ENCODE data around the gene HSPA5.
"Not testable (repeated sequence)": the region's sequence is repeated elsewhere in the genome, so short reads cannot be mapped to it uniquely, and the experiment has no call there.

Gene HSPA5

DNA sequence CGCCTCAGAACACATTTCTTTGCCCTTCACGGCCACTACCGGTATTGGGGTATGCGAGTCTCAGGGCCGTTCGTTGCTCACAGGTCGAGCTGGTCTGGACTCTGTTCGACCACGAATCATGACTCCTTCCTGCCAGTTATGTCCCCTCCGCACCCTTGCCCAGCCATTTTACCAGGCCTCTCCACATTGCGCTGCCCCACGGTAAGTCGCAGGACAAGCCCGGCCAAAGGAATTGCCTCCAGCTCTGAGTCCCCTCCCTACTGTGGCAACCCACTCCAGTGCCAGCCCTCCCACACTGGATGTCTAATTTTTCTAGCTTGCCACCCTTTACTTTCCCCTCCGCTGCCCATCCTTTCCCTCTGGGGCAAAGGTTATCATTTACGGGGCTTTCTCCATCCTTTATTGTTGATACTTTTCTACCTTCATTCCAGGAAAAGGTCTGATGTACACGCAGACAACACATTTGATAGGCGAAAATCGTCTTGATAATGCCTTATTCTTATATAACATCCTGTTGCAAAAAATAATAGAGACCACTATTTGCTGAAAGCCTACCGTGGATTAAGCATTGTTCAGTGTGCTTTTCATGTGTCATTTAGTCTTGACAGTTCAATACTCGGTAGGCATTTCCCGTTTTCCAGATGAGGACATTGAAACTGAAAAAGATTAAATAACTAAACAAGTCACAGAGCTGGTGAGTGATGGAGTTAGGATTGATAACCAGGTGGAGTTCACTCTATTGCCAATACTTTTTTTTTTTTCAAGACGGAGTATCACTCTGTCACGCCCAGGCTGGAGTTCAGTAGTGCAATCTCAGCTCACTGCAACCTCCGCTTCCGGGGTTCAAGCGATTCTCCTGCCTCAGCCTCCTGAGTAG is 958 bp upstream of the HSPA5 start:
- peak; percentile 21 for DNase-seq

DNA sequence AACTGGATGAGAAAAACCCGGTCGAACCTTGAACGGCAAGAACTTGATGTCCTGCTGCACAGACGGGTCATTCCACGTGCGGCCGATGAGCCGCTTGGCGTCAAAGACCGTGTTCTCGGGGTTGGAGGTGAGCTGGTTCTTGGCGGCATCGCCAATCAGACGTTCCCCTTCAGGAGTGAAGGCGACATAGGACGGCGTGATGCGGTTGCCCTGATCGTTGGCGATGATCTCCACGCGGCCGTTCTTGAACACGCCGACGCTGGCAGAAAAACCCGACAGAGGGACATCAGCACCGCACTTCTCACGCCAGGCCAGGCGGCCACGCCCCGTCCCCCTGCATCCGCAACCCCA is 519 bp downstream of the HSPA5 start:
- peak; percentile 19 for DNase-seq

DNA sequence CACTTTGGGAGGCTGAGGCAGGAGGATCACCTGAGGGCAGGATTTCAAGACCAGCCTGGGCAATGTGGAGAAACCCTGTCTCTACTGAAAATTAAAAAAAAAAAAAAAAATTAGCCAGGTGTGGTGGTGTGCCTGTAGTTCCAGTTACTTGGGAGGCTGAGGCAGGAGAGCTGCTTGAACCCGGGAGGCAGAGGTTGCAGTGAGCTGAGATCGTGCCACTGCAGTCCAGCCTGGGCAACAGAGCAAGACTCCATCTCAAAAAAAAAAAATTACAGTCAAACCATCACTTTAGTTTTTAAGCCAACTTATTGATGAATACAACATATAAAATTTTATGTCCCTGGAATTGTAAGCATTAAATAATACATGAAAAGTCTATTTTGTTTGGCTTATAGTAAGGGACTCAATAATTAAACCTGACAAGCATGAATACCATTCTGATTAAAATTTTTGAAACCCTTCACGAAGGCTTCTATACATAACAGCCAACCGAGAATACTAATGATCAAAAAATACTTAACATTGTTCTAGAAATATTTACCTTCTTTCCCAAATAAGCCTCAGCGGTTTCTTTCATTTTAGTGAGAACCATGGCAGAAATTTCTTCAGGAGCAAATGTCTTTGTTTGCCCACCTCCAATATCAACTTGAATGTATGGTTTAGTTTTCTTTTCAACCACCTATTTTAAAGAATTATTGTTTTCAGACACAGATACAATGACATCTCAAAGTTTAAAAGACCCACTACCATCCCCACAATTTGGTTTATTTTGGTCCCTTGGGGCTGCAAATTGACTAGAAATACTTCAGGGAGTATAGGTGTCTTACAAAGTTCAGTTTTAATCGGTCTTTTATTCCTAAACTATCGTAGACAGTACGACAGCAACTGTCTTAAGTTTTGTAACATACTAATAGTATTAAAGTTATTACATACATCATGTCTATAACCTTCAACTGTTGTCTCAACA is 1.2 kb downstream of the HSPA5 start:
- DNase-seq = no peak

DNA sequence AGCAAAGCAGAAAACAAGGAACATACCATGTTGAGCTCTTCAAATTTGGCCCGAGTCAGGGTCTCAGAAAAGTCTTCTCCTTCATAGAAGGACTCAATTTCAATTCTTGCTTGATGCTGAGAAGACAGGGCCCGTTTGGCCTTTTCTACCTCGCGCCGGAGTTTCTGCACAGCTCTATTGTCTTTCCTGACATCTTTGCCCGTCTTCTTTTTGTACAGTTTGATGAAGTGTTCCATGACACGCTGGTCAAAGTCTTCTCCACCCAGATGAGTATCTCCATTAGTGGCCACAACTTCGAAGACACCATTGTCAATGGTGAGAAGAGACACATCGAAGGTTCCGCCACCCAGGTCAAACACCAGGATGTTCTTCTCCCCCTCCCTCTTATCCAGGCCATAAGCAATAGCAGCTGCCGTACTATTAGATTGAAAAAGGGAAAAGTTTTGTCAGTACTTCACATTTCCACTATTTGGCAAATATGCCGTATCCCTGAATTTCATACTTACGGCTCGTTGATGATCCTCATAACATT is 2.2 kb downstream of the HSPA5 start:
- no peak for DNase-seq

DNA sequence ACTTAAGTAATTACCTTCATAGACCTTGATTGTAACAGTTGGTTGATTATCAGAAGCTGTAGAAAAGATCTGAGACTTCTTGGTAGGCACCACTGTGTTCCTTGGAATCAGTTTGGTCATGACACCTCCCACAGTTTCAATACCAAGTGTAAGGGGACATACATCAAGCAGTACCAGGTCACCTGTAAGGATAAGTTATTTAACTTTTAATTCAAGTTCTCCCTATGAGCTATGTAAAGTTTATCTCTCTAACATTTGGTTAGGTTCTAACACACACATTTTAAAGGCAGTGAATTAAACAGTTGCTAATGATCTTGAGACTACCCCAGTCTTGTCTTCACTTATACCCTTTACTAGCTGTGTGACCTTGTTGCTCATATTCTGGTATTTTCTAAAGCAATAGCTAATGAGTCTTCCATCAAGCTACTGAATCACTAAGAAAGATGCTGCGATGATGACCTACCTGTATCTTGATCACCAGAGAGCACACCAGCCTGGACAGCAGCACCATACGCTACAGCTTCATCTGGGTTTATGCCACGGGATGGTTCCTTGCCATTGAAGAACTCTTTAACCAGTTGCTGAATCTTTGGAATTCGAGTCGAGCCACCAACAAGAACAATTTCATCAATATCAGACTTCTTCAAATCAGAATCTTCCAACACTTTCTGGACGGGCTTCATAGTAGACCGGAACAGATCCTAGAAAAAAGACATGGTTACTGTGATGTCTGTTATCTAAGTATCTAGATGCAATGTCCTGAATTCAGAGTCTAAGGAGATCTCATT is 2.8 kb downstream of the HSPA5 start:
- DNase-seq = no peak

DNA sequence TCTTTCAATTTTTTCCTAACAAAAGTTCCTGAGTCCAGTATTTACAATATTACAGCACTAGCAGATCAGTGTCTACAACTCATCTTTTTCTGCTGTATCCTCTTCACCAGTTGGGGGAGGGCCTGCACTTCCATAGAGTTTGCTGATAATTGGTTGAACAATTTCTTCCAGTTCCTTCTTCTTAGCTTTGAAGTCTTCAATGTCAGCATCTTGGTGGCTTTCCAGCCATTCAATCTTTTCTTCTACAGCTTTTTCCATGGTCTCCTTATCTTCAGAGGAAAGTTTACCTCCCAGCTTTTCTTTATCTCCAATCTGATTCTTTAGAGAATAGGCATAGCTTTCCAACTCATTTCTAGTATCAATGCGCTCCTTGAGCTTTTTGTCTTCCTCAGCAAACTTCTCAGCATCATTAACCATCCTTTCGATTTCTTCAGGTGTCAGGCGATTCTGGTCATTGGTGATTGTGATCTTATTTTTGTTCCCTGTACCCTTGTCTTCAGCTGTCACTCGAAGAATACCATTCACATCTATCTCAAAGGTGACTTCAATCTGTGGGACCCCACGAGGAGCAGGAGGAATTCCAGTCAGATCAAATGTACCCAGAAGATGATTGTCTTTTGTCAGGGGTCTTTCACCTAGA is 4.5 kb downstream of the HSPA5 start:
- not testable (repeated sequence) for DNase-seq

DNA sequence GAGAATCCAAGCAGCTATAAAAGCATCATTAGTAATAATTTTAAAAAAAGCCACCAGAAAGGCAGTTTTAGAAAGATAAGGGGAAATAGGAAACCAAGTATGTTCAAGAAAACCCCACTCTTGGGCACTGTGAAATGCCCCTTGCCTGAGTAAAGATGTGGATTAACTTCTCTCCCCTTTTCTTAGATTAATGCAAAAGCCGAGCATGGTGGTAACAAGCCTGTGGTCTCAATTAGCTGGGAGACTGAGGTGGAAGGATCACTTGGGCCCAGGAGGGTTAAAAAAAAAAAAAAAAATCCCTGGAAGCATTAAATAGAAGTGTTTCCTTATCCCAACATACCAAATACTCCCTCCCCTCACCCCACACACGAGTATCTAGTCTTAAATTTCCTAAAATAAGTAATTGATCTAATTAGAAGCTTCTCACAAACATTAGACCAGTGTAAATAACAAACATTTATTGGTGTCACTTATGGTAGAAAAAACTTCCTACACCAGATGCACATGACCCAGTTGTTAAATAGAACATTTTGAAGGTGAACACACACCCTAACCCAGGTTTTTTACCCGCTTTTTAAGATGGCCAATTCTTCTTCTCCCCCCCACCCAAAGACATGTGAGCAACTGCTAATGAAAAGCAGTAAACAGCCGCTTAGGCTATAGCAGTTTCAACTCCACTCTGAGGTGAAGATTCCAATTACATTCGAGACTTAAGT is 5.2 kb downstream of the HSPA5 start:
- no peak for DNase-seq

DNA sequence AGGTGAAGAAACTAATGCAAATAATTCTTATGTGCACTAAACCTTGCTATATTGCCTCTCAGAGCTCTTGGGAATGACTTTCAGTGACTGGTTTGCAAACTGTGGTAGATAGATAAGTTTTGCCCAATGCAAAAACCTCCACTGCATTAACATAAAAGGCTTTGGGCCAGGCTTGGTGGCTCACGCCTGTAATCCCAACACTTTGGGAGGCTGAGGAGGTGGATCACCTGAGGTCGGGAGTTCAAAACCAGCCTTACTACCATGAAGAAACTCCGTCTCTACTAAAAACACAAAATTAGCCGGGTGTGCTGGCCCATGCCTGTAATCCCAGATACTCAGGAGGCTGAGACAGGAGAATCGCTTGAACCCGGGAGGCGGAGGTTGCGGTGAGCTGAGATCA is 7.0 kb downstream of the HSPA5 start:
- not testable (repeated sequence) for DNase-seq

DNA sequence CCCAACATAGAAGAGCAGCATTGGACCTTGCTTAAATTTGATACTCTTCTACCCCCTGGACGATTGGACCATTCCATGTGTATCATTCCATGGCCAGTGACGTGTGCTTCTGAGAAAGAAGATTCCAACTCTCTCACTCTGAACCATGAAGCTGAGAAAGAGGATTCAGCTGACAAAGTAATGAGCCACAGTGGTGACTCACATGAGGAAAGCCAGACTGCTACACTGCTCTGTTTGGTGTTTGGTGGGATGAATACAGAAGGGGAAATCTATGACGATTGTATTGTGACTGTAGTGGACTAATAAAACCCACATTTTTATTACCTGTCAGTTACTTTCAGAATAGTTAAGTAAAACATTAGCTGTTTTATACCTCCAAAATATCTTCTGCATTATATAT is 7.5 kb downstream of the HSPA5 start:
- no peak for DNase-seq

DNA sequence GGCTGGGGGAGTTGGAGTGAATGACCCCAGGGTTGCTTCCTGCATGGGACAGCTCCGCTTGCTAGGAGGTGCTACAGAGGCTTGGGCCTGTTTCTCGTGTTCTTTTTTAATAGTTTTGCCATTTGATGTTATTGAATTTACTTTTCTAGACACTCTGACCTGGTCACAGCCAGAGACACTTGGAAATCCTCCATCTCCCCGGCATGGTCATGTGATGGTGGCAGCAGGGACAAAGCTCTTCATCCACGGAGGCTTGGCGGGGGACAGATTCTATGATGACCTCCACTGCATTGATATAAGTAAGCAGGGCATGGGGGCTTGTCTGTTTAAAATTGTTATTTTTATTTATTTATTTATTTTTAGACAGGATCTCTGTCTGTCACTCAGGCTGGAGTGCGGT is 13.4 kb downstream of the HSPA5 start:
- no peak for DNase-seq

DNA sequence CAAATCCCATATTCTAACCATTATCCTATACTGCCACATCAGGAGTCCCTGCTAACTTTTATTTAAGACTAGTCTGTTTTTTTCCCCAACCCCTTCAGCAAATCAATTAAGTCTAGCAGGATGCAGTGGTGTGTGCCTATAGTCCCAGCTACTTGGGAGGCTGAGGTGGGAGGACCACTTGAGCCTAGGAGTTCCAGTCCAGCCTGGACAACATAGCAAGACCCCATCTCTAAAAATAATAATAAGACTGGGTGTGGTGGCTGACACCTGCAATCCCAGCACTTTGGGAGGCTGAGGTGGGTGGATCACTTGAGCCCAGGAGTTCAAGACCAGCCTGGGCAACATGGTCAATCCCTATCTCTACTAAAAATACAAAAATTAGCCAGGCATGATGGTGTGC is 16.3 kb downstream of the HSPA5 start:
- not testable (repeated sequence) for DNase-seq

DNA sequence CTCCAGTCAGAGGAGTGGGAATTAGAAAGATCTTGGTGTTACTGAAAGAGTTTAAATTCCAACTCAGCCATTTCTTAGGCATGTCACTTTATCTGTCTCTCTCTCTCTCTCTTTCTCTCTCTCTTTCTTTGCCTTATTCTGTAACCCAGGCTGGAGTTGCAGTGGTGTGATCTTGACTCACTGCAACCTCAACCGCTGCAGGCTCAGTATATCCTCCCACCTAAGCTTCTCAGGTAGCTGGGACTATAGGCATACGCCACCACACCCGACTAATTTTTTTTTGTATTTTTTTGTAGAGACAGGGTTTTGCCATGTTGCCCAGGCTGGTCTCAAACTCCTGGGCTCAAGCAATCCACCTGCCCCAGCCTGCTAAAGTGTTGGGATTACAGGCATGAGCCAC is 22.5 kb downstream of the HSPA5 start:
- DNase-seq = no peak

DNA sequence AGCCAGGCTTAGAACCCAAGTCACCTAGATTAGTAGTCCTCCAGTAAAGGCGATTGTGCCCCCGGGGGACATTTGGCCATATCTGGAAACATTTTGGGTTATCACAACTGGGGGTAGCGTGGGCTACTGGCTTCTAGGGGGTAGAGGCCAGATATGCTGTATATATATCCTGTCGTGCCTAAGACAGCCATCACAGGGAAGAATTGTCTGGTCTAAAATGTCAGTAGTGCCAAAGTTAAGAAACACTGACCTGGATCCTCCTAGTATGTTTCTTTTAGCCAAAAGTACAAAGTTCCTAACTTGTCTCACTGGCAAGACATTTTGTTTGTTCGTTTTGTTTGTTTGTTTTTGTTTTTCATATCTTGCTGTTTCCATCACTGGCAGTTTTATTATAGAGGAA is 27.0 kb downstream of the HSPA5 start:
- DNase-seq = no peak

DNA sequence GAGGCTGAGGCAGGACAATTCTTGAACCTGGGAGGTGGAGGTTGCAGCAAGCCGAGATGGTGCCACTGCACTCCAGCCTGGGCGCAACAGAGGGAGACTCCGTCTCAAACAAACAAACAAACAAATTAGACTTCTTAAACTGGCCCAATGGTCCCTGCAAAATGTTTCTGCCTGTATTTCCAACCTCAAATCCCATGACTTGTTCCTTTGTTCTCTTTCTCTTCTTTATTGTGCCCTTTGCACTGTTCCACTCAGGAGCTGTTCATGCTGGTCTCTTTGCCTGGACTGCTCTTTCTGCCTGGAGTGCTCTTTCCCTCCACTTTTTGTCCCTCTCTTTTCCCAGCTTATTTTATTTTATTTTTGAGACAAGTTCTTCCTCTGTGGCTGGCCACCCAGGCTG is 36.7 kb downstream of the HSPA5 start:
- DNase-seq = no peak

DNA sequence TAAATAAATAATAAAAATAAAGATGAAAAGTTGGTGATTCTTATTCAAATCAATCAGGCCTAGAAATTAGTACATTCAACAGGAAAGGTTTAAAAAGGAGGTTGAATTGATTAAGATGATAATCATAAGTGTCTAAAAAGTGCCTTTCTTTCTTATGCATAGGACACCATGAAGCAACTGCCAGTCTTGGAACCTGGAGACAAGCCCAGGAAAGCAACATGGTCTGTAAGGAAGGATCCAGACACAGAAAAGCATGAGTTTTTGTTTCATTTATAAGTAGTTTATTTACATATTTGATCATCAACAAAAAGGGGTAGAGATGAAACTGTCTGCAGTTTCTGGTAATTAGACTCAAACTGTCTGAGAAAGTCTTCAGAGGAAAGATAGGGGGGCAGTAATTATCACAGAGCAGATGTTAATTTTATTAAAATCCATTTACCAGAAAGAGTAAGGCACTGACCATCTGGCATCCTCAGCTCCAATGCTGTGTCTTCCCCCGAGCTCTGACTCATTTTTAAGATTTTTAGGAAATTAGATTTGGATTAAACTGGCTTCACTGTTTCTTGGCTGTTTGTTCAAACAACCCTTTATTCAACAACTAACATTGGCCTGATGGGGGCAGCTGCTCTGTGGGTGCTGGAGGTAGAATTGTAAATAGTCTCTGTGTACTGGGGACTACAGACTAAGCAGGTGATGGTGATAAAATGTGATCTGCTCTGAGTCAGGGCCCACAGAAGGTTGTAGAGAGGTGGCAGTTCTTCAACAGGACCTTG is 38.1 kb downstream of the HSPA5 start:
- DNase-seq = no peak

DNA sequence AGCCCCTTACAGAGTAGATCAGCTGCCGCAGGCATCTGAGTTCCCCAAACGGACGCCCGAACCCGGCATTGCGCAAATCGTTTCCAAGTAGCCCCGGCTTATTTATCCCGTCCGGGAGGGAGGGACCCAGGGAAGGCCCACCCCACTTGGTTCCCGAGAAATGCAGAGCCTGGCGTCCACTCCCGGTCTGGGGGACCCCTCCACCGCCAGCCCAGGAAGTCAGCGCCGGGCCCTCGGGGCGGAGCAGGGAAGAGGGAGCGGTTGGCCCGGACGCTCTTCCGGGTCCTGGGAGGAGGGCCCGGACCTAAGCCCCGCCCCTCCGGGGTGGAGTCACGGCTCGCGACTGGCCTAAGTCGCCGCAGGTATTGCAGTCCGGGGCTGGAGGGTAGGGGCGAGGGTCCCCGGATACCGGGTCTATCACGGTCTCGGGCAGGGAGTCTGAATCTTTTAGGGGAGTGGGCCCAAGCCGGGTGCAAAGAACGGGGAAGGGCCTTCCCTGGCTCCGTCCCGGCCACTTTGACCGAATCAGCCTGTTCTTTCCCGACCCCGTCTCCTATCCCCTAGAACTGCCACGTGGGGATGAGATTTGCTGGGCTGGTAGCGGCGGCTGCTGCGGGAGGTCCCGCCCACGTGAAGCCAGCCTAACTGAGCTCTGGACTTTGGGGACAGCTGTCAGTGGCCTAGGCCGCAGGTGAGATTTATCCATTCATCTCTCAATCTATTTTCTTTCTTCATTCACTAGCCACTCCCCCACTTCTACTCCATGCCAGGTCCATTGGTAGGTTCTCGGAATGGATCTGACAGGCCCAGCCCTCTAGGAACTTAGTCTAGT is 40.7 kb downstream of the HSPA5 start, which contains the start of gene RABEPK:
RABEPK (plus strand) TSS at position 327 of the 832 bp plus-strand sequence. CDS start 2,472 bp downstream, outside the sequence.
- peak; percentile 88 for DNase-seq

DNA sequence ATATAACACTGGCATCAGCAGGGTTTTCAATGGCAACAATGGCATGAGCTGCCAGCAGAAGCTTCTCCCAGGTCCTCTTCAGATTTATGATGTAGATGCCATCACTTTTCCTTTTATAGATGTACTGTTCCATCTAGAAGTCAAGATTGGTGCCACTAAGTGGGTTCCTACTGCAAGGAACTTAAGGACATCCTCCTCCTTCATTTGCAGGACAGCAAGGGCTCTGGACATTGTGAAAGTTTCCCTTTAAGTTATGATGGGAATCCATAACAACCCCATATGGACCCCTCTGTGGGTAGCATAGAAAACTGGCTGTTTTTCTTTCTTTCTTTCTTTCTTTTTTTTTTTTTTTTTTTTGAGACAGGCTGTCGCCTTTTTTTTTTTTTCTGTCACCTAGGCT is 45.6 kb downstream of the HSPA5 start:
- DNase-seq = not testable (repeated sequence)

DNA sequence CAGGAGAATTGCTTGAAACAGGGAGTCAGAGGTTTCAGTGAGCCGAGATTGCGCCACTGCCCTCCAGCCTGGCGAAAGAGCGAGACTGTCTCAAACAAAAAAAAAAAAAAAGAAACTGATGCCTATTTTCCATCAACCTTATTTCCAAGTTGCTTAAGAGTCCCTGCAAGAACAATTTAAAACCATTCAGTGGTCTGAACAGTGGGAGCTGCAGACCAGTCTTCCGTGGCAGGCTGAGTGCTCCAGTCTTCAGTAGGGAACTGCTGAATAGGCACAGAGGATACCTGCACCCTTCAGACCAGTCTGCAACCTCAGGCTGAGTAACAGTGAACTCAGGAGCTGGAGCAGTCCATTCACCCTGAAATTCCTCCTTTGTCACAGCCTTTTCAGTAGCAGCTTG is 46.7 kb downstream of the HSPA5 start:
- not testable (repeated sequence) for DNase-seq

DNA sequence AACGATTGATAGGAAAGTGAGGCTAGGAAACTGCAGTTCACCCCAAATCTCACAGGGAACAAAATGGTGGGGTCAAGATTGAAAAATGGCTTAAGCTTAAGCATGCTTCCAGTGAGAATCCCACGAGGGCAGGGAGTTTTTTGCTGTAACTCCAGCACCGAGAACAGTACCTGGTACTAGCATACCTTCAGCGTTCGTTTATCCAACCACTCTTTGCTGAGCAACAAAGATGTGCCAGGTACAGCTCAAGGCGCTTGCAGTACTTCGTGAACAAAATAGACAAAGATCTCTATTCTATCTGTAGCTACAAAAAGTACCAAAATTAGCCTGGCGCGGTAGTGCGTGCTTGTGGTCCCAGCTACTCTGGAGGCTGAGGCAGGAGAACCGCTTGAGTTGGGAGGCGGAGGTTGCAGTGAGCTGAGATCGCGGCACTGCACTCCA is 50.8 kb downstream of the HSPA5 start:
- DNase-seq = no peak

All from activated gamma-delta T cell treated with Interleukin-2 at 50 U/mL for 16 hours (primary cell).